HepG2 (cell line): ENCODE results near the gene TENM3.

Experiments
- ADNP ChIP-seq: sonication (generic); formaldehyde crosslinking; IDR thresholded peaks from 2 replicates; pipeline ENCODE4 v1.4.0; 2020; ENCODE audit warnings: missing genetic modification reagents
- ATF1 ChIP-seq: IDR thresholded peaks from 2 replicates; pipeline ENCODE4 v1.6.1; 2016; ENCODE audit warnings: mild to moderate bottlenecking, control low read depth
- MEIS1 ChIP-seq: sonication (generic); formaldehyde crosslinking; IDR thresholded peaks from 2 replicates; pipeline ENCODE4 v1.9.0; 2021; ENCODE audit warnings: mild to moderate bottlenecking, missing genetic modification reagents, moderate library complexity, borderline replicate concordance
- PRMT3 ChIP-seq: sonication (generic); formaldehyde crosslinking; IDR thresholded peaks from 2 replicates; pipeline ENCODE4 v1.8.1; 2022; ENCODE audit warnings: low read depth, mild to moderate bottlenecking, moderate library complexity, missing genetic modification reagents, borderline replicate concordance
- TBX2 ChIP-seq: sonication (generic); formaldehyde crosslinking; IDR thresholded peaks from 2 replicates; pipeline ENCODE4 v1.5.0; 2020; ENCODE audit warnings: missing genetic modification reagents, mild to moderate bottlenecking, borderline replicate concordance
- ZNF274 ChIP-seq: sonication (generic); formaldehyde crosslinking; IDR thresholded peaks from 2 replicates; pipeline ENCODE4 v1.5.1; 2020; ENCODE audit warnings: mild to moderate bottlenecking, missing genetic modification reagents
- ZNF296 ChIP-seq: sonication (generic); formaldehyde crosslinking; conservative IDR thresholded peaks from 2 replicates; pipeline ENCODE4 v1.5.0; 2020; ENCODE audit warnings: mild to moderate bottlenecking, missing genetic modification reagents
- ZNF343 ChIP-seq: sonication (generic); formaldehyde crosslinking; IDR thresholded peaks from 2 replicates; pipeline ENCODE4 v1.4.0; 2020; ENCODE audit warnings: mild to moderate bottlenecking, missing genetic modification reagents
- ZNF619 ChIP-seq: sonication (generic); formaldehyde crosslinking; IDR thresholded peaks from 2 replicates; pipeline ENCODE4 v1.4.0; 2020; ENCODE audit warnings: mild to moderate bottlenecking, missing genetic modification reagents
- ZNF672 ChIP-seq: sonication (generic); formaldehyde crosslinking; IDR thresholded peaks from 2 replicates; pipeline ENCODE4 v1.8.1; 2022; ENCODE audit warnings: missing genetic modification reagents
- TF ChIP-seq, protein P1 (sequence below): sonication (generic); formaldehyde crosslinking; IDR thresholded peaks from 2 replicates; pipeline ENCODE4 v1.8.1; 2022; ENCODE audit warnings: low read depth, mild to moderate bottlenecking, missing genetic modification reagents
- TF ChIP-seq, protein P2 (sequence below): sonication (generic); formaldehyde crosslinking; IDR thresholded peaks from 2 replicates; pipeline ENCODE4 v1.4.0; 2020; ENCODE audit warnings: missing genetic modification reagents, mild to moderate bottlenecking, borderline replicate concordance
- TF ChIP-seq, protein P3 (sequence below): sonication (generic); formaldehyde crosslinking; IDR thresholded peaks from 2 replicates; pipeline ENCODE4 v1.5.0; 2020; ENCODE audit warnings: mild to moderate bottlenecking, missing genetic modification reagents, moderate library complexity

DNA sequence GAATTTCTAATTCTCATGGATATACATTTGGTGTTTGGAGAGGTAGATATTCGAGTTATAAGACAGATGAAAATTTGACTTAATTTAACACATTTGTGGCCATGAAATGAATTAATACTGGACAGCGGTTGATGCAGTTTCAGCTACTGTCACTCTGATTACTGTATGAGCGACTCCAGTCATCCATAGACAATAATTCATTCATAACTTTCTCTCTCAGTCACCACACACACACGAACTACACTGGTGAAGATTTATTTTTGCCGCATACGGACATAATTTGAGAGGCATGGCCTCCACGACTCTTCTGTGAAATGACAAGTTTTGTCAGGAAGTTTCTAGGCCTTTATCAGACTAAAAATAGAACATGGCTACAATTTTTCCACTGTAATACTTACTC, 177.0 kb downstream of the TENM3 start:
- TF ChIP-seq TBX2 (CRISPR knock-in tag) = no peak
- TF ChIP-seq, protein P1, sequence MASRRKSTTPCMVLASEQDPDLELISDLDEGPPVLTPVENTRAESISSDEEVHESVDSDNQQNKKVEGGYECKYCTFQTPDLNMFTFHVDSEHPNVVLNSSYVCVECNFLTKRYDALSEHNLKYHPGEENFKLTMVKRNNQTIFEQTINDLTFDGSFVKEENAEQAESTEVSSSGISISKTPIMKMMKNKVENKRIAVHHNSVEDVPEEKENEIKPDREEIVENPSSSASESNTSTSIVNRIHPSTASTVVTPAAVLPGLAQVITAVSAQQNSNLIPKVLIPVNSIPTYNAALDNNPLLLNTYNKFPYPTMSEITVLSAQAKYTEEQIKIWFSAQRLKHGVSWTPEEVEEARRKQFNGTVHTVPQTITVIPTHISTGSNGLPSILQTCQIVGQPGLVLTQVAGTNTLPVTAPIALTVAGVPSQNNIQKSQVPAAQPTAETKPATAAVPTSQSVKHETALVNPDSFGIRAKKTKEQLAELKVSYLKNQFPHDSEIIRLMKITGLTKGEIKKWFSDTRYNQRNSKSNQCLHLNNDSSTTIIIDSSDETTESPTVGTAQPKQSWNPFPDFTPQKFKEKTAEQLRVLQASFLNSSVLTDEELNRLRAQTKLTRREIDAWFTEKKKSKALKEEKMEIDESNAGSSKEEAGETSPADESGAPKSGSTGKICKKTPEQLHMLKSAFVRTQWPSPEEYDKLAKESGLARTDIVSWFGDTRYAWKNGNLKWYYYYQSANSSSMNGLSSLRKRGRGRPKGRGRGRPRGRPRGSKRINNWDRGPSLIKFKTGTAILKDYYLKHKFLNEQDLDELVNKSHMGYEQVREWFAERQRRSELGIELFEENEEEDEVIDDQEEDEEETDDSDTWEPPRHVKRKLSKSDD (CRISPR knock-in tag) = no peak
- no peak for TF ChIP-seq ZNF274 (CRISPR knock-in tag)
- TF ChIP-seq PRMT3 (CRISPR knock-in tag) = no peak
- no peak for TF ChIP-seq ZNF343 (CRISPR knock-in tag)
- no peak for TF ChIP-seq ATF1
- no peak for TF ChIP-seq ZNF619 (CRISPR knock-in tag)
- TF ChIP-seq ZNF296 = no peak
- TF ChIP-seq MEIS1 = no peak
- TF ChIP-seq ZNF672 (CRISPR knock-in tag) = no peak
- TF ChIP-seq ADNP (CRISPR knock-in tag) = no peak
- TF ChIP-seq, protein P2, sequence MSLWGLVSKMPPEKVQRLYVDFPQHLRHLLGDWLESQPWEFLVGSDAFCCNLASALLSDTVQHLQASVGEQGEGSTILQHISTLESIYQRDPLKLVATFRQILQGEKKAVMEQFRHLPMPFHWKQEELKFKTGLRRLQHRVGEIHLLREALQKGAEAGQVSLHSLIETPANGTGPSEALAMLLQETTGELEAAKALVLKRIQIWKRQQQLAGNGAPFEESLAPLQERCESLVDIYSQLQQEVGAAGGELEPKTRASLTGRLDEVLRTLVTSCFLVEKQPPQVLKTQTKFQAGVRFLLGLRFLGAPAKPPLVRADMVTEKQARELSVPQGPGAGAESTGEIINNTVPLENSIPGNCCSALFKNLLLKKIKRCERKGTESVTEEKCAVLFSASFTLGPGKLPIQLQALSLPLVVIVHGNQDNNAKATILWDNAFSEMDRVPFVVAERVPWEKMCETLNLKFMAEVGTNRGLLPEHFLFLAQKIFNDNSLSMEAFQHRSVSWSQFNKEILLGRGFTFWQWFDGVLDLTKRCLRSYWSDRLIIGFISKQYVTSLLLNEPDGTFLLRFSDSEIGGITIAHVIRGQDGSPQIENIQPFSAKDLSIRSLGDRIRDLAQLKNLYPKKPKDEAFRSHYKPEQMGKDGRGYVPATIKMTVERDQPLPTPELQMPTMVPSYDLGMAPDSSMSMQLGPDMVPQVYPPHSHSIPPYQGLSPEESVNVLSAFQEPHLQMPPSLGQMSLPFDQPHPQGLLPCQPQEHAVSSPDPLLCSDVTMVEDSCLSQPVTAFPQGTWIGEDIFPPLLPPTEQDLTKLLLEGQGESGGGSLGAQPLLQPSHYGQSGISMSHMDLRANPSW = no peak
- TF ChIP-seq, protein P3, sequence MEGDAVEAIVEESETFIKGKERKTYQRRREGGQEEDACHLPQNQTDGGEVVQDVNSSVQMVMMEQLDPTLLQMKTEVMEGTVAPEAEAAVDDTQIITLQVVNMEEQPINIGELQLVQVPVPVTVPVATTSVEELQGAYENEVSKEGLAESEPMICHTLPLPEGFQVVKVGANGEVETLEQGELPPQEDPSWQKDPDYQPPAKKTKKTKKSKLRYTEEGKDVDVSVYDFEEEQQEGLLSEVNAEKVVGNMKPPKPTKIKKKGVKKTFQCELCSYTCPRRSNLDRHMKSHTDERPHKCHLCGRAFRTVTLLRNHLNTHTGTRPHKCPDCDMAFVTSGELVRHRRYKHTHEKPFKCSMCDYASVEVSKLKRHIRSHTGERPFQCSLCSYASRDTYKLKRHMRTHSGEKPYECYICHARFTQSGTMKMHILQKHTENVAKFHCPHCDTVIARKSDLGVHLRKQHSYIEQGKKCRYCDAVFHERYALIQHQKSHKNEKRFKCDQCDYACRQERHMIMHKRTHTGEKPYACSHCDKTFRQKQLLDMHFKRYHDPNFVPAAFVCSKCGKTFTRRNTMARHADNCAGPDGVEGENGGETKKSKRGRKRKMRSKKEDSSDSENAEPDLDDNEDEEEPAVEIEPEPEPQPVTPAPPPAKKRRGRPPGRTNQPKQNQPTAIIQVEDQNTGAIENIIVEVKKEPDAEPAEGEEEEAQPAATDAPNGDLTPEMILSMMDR (CRISPR knock-in tag) = no peak
